HG03520 (cell line): ENCODE data around the gene NOTO.
"Not testable (repeated sequence)": the region's sequence is repeated elsewhere in the genome, so short reads cannot be mapped to it uniquely, and the experiment has no call there.

Experiments
- ATAC-seq: cut with Tn5 transposase; IDR thresholded peaks from one replicate; pipeline ENCODE4 v1.9.1; 2021; ENCODE audit warnings: mild to moderate bottlenecking, moderate library complexity; ENCODE audit not compliant: unreplicated experiment

The NOTO gene

GRCh38 chr2:73202156-73203054, at the start of gene NOTO:
TSS of gene NOTO (plus strand) at chr2:73202574. CDS start at chr2:73202667, 93 bp downstream.
- no peak for ATAC-seq

GRCh38 chr2:73156539-73157124, 45.7 kb upstream of the NOTO start:
- ATAC-seq, result no peak

GRCh38 chr2:73162856-73163391, 39.5 kb upstream of the NOTO start:
- no peak for ATAC-seq

GRCh38 chr2:73163483-73164367, 38.6 kb upstream of the NOTO start:
- no peak for ATAC-seq

GRCh38 chr2:73165978-73166377, 36.4 kb upstream of the NOTO start:
- ATAC-seq, result not testable (repeated sequence)

- ATAC-seq, result not testable (repeated sequence)
Measured at GRCh38 chr2:73166813-73167212, 35.6 kb upstream of the NOTO start.

GRCh38 chr2:73168348-73168747, 34.0 kb upstream of the NOTO start:
- ATAC-seq, result not testable (repeated sequence)

GRCh38 chr2:73170341-73170740, 32.0 kb upstream of the NOTO start:
- ATAC-seq, result not testable (repeated sequence)

- ATAC-seq, result peak; percentile 62
Measured at GRCh38 chr2:73172963-73173362, 29.4 kb upstream of the NOTO start.

- no peak for ATAC-seq
Measured at GRCh38 chr2:73173781-73174180, 28.6 kb upstream of the NOTO start.

GRCh38 chr2:73174244-73174643, 28.1 kb upstream of the NOTO start:
- no peak for ATAC-seq

GRCh38 chr2:73174941-73175662, 27.3 kb upstream of the NOTO start:
- no peak for ATAC-seq

- no peak for ATAC-seq
Measured at GRCh38 chr2:73175663-73176204, 26.6 kb upstream of the NOTO start.

GRCh38 chr2:73176205-73176880, 26.0 kb upstream of the NOTO start:
- ATAC-seq, result no peak

- peak; percentile 71 for ATAC-seq
Measured at GRCh38 chr2:73176881-73177644, 25.3 kb upstream of the NOTO start.

- no peak for ATAC-seq
Measured at GRCh38 chr2:73177645-73178255, 24.6 kb upstream of the NOTO start.

GRCh38 chr2:73185965-73186364, 16.4 kb upstream of the NOTO start:
- ATAC-seq, result no peak

GRCh38 chr2:73187549-73187948, 14.8 kb upstream of the NOTO start:
- no peak for ATAC-seq
